GM23338 (cell line): ENCODE data around the gene PIGN.

ENCODE experiments used
- EZH2phosphoT487 ChIP-seq: fragments of 200-600 bp; sonication (generic); IDR thresholded peaks from one replicate; pipeline ENCODE4 v1.8.1; 2018; ENCODE audit warnings: antibody characterized with exemption; ENCODE audit not compliant: unreplicated experiment
- POLR2AphosphoS5 ChIP-seq: IDR thresholded peaks from 2 replicates; pipeline ENCODE4 v1.6.1; 2016; ENCODE audit warnings: antibody characterized with exemption, low read depth
- TF ChIP-seq, protein P1 (sequence below), 2 experiments: fragments of 200-600 bp in 1 of 2; sonication (generic) in 1 of 2; conservative IDR thresholded peaks; 2 replicates each; pipeline versions ENCODE4 v1.5.1 to v1.6.1; 2016 to 2017; ENCODE audit warnings: antibody characterized with exemption in 2 of 2, low read depth in 2 of 2, mild to moderate bottlenecking in 2 of 2, moderate library complexity in 1 of 2
- TF ChIP-seq, protein P2 (sequence below): IDR thresholded peaks from one replicate; pipeline ENCODE4 v1.6.1; 2018; ENCODE audit warnings: antibody characterized with exemption; ENCODE audit not compliant: unreplicated experiment

DNA sequence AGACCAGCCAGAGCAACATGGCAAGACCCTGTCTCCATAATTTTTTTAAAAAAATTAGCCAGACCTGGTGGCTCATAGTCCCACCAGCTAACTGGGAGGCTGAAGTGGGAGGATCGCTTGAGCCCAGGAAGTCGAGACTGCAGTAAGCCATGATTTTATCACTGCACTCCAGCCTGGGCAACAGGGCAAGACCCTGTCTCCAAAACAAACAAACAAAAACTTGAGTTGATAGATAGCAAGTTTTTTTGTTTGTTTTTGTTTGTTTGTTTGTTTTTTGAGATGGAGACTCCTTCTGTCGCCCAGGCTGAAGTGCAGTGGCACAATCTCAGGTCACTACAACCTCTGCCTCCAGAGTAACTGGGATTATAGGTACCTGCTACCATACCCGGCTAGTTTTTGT is 19.0 kb upstream of the PIGN start:
- TF ChIP-seq, protein P1, sequence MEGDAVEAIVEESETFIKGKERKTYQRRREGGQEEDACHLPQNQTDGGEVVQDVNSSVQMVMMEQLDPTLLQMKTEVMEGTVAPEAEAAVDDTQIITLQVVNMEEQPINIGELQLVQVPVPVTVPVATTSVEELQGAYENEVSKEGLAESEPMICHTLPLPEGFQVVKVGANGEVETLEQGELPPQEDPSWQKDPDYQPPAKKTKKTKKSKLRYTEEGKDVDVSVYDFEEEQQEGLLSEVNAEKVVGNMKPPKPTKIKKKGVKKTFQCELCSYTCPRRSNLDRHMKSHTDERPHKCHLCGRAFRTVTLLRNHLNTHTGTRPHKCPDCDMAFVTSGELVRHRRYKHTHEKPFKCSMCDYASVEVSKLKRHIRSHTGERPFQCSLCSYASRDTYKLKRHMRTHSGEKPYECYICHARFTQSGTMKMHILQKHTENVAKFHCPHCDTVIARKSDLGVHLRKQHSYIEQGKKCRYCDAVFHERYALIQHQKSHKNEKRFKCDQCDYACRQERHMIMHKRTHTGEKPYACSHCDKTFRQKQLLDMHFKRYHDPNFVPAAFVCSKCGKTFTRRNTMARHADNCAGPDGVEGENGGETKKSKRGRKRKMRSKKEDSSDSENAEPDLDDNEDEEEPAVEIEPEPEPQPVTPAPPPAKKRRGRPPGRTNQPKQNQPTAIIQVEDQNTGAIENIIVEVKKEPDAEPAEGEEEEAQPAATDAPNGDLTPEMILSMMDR (conservative IDR thresholded peaks at IDR 0.05; ENCODE audit: low read depth in 2 of 2) = no peak
- no peak for TF ChIP-seq POLR2AphosphoS5
- TF ChIP-seq, protein P2, sequence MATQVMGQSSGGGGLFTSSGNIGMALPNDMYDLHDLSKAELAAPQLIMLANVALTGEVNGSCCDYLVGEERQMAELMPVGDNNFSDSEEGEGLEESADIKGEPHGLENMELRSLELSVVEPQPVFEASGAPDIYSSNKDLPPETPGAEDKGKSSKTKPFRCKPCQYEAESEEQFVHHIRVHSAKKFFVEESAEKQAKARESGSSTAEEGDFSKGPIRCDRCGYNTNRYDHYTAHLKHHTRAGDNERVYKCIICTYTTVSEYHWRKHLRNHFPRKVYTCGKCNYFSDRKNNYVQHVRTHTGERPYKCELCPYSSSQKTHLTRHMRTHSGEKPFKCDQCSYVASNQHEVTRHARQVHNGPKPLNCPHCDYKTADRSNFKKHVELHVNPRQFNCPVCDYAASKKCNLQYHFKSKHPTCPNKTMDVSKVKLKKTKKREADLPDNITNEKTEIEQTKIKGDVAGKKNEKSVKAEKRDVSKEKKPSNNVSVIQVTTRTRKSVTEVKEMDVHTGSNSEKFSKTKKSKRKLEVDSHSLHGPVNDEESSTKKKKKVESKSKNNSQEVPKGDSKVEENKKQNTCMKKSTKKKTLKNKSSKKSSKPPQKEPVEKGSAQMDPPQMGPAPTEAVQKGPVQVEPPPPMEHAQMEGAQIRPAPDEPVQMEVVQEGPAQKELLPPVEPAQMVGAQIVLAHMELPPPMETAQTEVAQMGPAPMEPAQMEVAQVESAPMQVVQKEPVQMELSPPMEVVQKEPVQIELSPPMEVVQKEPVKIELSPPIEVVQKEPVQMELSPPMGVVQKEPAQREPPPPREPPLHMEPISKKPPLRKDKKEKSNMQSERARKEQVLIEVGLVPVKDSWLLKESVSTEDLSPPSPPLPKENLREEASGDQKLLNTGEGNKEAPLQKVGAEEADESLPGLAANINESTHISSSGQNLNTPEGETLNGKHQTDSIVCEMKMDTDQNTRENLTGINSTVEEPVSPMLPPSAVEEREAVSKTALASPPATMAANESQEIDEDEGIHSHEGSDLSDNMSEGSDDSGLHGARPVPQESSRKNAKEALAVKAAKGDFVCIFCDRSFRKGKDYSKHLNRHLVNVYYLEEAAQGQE = no peak
- TF ChIP-seq EZH2phosphoT487 = no peak
